Measurements from ENCODE around the gene BBS10.
"Not testable (repeated sequence)": the region's sequence is repeated elsewhere in the genome, so short reads cannot be mapped to it uniquely, and the experiment has no call there.

BBS10 gene

GRCh38 chr12:76379261-76379660, 31.0 kb upstream of the BBS10 start:
- no peak overlapping the region for H3K18ac ChIP-seq (ENCODE audit: low read length)
- whole genome bisulfite sequencing (ENCODE audit: extremely low coverage, insufficient coverage, low lambda C conversion rate): no CpG with 5 or more reads among the region's 1 CpG

GRCh38 chr12:76376876-76377275, 28.7 kb upstream of the BBS10 start:
- not testable (repeated sequence) for H3K4me3 ChIP-seq (ENCODE audit: low read length); H3K56ac ChIP-seq (ENCODE audit: low read length); DNase-seq; H3K27ac ChIP-seq (ENCODE audit: low read depth, low read length); H3K4me1 ChIP-seq (ENCODE audit: control insufficient read depth, low read depth, low read length); H3K23ac ChIP-seq (ENCODE audit: low read length); H3K9ac ChIP-seq (ENCODE audit: low read length); H4K5ac ChIP-seq (ENCODE audit: low read length); H3K79me1 ChIP-seq (ENCODE audit: low read length); H2AK5ac ChIP-seq (ENCODE audit: low read length); H3K4ac ChIP-seq (ENCODE audit: low read depth, low read length); H3K36me3 ChIP-seq (ENCODE audit: control insufficient read depth, insufficient read depth, low read length); H2BK120ac ChIP-seq (ENCODE audit: low read depth, low read length); H3K27me3 ChIP-seq (ENCODE audit: insufficient read depth, low read length, poor library complexity); H3K18ac ChIP-seq (ENCODE audit: low read length); H4K8ac ChIP-seq (ENCODE audit: low read depth, low read length); H3K4me2 ChIP-seq (ENCODE audit: low read length); H3K79me2 ChIP-seq (ENCODE audit: control insufficient read depth, insufficient read depth, low read length); H2BK15ac ChIP-seq (replicated peaks; ENCODE audit: low read depth); H2BK5ac ChIP-seq (ENCODE audit: low read length)
- WGBS (ENCODE audit: extremely low coverage, insufficient coverage, low lambda C conversion rate): no CpG with 5 or more reads among the region's 1 CpG

More at GRCh38 chr12:76379261-76379660, 31.0 kb upstream of the BBS10 start:
- Histone ChIP-seq H3K9ac (ENCODE audit: low read length) (no peak overlapping the region), H2AK5ac (ENCODE audit: low read length) (no peak overlapping the region), H3K36me3 (ENCODE audit: control insufficient read depth, insufficient read depth, low read length) (no peaks in the 10 kb centered on the region), H3K4me1 (ENCODE audit: control insufficient read depth, low read depth, low read length) (no peaks in the 10 kb centered on the region), H3K4me2 (ENCODE audit: low read length) (no peak overlapping the region), H3K23ac (ENCODE audit: low read length) (no peak overlapping the region), H4K8ac (ENCODE audit: low read depth, low read length) (no peak overlapping the region), H2BK120ac (ENCODE audit: low read depth, low read length) (no peak overlapping the region), H2BK5ac (ENCODE audit: low read length) (no peak overlapping the region), H3K79me1 (ENCODE audit: low read length) (no peaks in the 10 kb centered on the region), H3K27me3 (ENCODE audit: insufficient read depth, low read length, poor library complexity) (no peaks in the 10 kb centered on the region), H4K5ac (ENCODE audit: low read length) (no peak overlapping the region), H3K27ac (ENCODE audit: low read depth, low read length) (no peak overlapping the region), H3K4ac (ENCODE audit: low read depth, low read length) (no peak overlapping the region), H3K4me3 (ENCODE audit: low read length) (no peak overlapping the region), H2BK15ac (replicated peaks; ENCODE audit: low read depth) (no peak overlapping the region), H3K79me2 (ENCODE audit: control insufficient read depth, insufficient read depth, low read length) (no peaks in the 10 kb centered on the region), H3K56ac (ENCODE audit: low read length) (no peak overlapping the region)
- DNase-seq: no peak

- no peaks in the 10 kb centered on the region for H3K36me3 ChIP-seq (ENCODE audit: control insufficient read depth, insufficient read depth, low read length)
- H3K27me3 ChIP-seq (ENCODE audit: insufficient read depth, low read length, poor library complexity): no peaks in the 10 kb centered on the region
- H3K4me1 ChIP-seq (ENCODE audit: control insufficient read depth, low read depth, low read length): no peaks in the 10 kb centered on the region
- H4K8ac ChIP-seq (ENCODE audit: low read depth, low read length): no peak overlapping the region
- no peak overlapping the region for H2BK120ac ChIP-seq (ENCODE audit: low read depth, low read length)
- H2BK5ac ChIP-seq (ENCODE audit: low read length): no peak overlapping the region
- no peaks in the 10 kb centered on the region for H3K79me1 ChIP-seq (ENCODE audit: low read length)
- no peak overlapping the region for H3K4ac ChIP-seq (ENCODE audit: low read depth, low read length)
- no peaks in the 10 kb centered on the region for H3K79me2 ChIP-seq (ENCODE audit: control insufficient read depth, insufficient read depth, low read length)
- no peak overlapping the region for H2AK5ac ChIP-seq (ENCODE audit: low read length)
- H3K56ac ChIP-seq (ENCODE audit: low read length): no peak overlapping the region
- H3K4me3 ChIP-seq (ENCODE audit: low read length): no peak overlapping the region
- H3K4me2 ChIP-seq (ENCODE audit: low read length): no peak overlapping the region
- no peak for DNase-seq
- no peak overlapping the region for H3K27ac ChIP-seq (ENCODE audit: low read depth, low read length)
- H3K9ac ChIP-seq (ENCODE audit: low read length): no peak overlapping the region
- no peak overlapping the region for H4K5ac ChIP-seq (ENCODE audit: low read length)
- no peak overlapping the region for H3K18ac ChIP-seq (ENCODE audit: low read length)
- no peak overlapping the region for H2BK15ac ChIP-seq (replicated peaks; ENCODE audit: low read depth)
- H3K23ac ChIP-seq (ENCODE audit: low read length): no peak overlapping the region
Measured at GRCh38 chr12:76375939-76376338, 27.7 kb upstream of the BBS10 start.

- Histone ChIP-seq H3K4me3 (ENCODE audit: low read length) (no peak overlapping the region), H3K4me1 (ENCODE audit: control insufficient read depth, low read depth, low read length) (no peaks in the 10 kb centered on the region), H2AK5ac (ENCODE audit: low read length) (no peak overlapping the region), H3K9ac (ENCODE audit: low read length) (no peak overlapping the region), H2BK5ac (ENCODE audit: low read length) (no peak overlapping the region), H3K27me3 (ENCODE audit: insufficient read depth, low read length, poor library complexity) (no peaks in the 10 kb centered on the region), H4K8ac (ENCODE audit: low read depth, low read length) (no peak overlapping the region), H3K79me2 (ENCODE audit: control insufficient read depth, insufficient read depth, low read length) (no peaks in the 10 kb centered on the region), H3K4ac (ENCODE audit: low read depth, low read length) (no peak overlapping the region), H2BK120ac (ENCODE audit: low read depth, low read length) (no peak overlapping the region), H3K56ac (ENCODE audit: low read length) (no peak overlapping the region), H2BK15ac (replicated peaks; ENCODE audit: low read depth) (no peak overlapping the region), H3K23ac (ENCODE audit: low read length) (no peak overlapping the region), H3K18ac (ENCODE audit: low read length) (no peak overlapping the region), H3K4me2 (ENCODE audit: low read length) (no peak overlapping the region), H3K27ac (ENCODE audit: low read depth, low read length) (no peak overlapping the region), H4K5ac (ENCODE audit: low read length) (no peak overlapping the region), H3K79me1 (ENCODE audit: low read length) (no peaks in the 10 kb centered on the region), H3K36me3 (ENCODE audit: control insufficient read depth, insufficient read depth, low read length) (no peaks in the 10 kb centered on the region)
- DNase-seq: no peak
- no CpG with 5 or more reads among the region's 1 CpG for WGBS (ENCODE audit: extremely low coverage, insufficient coverage, low lambda C conversion rate)
Measured at GRCh38 chr12:76375470-76375869, 27.3 kb upstream of the BBS10 start.

GRCh38 chr12:76374386-76375020, 26.3 kb upstream of the BBS10 start:
- no peak overlapping the region for H3K9ac ChIP-seq (ENCODE audit: low read length)
- no CpG with 5 or more reads among the region's 1 CpG for WGBS (ENCODE audit: extremely low coverage, insufficient coverage, low lambda C conversion rate)

GRCh38 chr12:76368230-76368629, 20.0 kb upstream of the BBS10 start:
- Histone ChIP-seq H3K18ac (ENCODE audit: low read length) (no peak overlapping the region), H3K36me3 (ENCODE audit: control insufficient read depth, insufficient read depth, low read length) (no peaks in the 10 kb centered on the region), H4K5ac (ENCODE audit: low read length) (no peak overlapping the region), H4K8ac (ENCODE audit: low read depth, low read length) (no peak overlapping the region), H3K9ac (ENCODE audit: low read length) (no peak overlapping the region), H2BK15ac (replicated peaks; ENCODE audit: low read depth) (no peak overlapping the region), H2BK5ac (ENCODE audit: low read length) (no peak overlapping the region), H3K27me3 (ENCODE audit: insufficient read depth, low read length, poor library complexity) (no peaks in the 10 kb centered on the region), H3K79me1 (ENCODE audit: low read length) (no peaks in the 10 kb centered on the region), H3K27ac (ENCODE audit: low read depth, low read length) (no peak overlapping the region), H3K4ac (ENCODE audit: low read depth, low read length) (no peak overlapping the region), H2BK120ac (ENCODE audit: low read depth, low read length) (no peak overlapping the region), H3K4me3 (ENCODE audit: low read length) (no peak overlapping the region), H3K79me2 (ENCODE audit: control insufficient read depth, insufficient read depth, low read length) (no peaks in the 10 kb centered on the region), H3K56ac (ENCODE audit: low read length) (no peak overlapping the region), H3K4me2 (ENCODE audit: low read length) (no peak overlapping the region), H3K23ac (ENCODE audit: low read length) (no peak overlapping the region), H2AK5ac (ENCODE audit: low read length) (no peak overlapping the region), H3K4me1 (ENCODE audit: control insufficient read depth, low read depth, low read length) (no peaks in the 10 kb centered on the region)
- DNase-seq: no peak
- WGBS (ENCODE audit: extremely low coverage, insufficient coverage, low lambda C conversion rate): no CpG with 5 or more reads among the region's 1 CpG

More at GRCh38 chr12:76374386-76375020, 26.3 kb upstream of the BBS10 start:
- Histone ChIP-seq H2BK120ac (ENCODE audit: low read depth, low read length) (no peak overlapping the region), H3K4ac (ENCODE audit: low read depth, low read length) (no peak overlapping the region), H3K27ac (ENCODE audit: low read depth, low read length) (no peak overlapping the region), H4K5ac (ENCODE audit: low read length) (no peak overlapping the region), H3K23ac (ENCODE audit: low read length) (no peak overlapping the region), H3K27me3 (ENCODE audit: insufficient read depth, low read length, poor library complexity) (no peaks in the 10 kb centered on the region), H3K18ac (ENCODE audit: low read length) (no peak overlapping the region), H3K4me1 (ENCODE audit: control insufficient read depth, low read depth, low read length) (no peaks in the 10 kb centered on the region), H3K36me3 (ENCODE audit: control insufficient read depth, insufficient read depth, low read length) (no peaks in the 10 kb centered on the region), H3K56ac (ENCODE audit: low read length) (no peak overlapping the region), H2BK5ac (ENCODE audit: low read length) (no peak overlapping the region), H3K79me2 (ENCODE audit: control insufficient read depth, insufficient read depth, low read length) (no peaks in the 10 kb centered on the region), H2AK5ac (ENCODE audit: low read length) (no peak overlapping the region), H2BK15ac (replicated peaks; ENCODE audit: low read depth) (no peak overlapping the region), H3K4me3 (ENCODE audit: low read length) (no peak overlapping the region), H4K8ac (ENCODE audit: low read depth, low read length) (no peak overlapping the region), H3K79me1 (ENCODE audit: low read length) (no peaks in the 10 kb centered on the region), H3K4me2 (ENCODE audit: low read length) (no peak overlapping the region)
- DNase-seq: no peak

Measured in mesendoderm (in vitro differentiated cells).